ENCODE data around the gene ESR1. TPM values are rescaled to one million over a fixed set of nuclear protein-coding genes. Genes with fewer than 3 reads are reported as not detected.
"Not testable (repeated sequence)": the region's sequence is repeated elsewhere in the genome, so short reads cannot be mapped to it uniquely, and the experiment has no call there.

The ESR1 gene
- total and polyA plus RNA-seq, 7 experiments from 2014 or later: 0.59 to 5.2 (median 2.8) TPM

DNA sequence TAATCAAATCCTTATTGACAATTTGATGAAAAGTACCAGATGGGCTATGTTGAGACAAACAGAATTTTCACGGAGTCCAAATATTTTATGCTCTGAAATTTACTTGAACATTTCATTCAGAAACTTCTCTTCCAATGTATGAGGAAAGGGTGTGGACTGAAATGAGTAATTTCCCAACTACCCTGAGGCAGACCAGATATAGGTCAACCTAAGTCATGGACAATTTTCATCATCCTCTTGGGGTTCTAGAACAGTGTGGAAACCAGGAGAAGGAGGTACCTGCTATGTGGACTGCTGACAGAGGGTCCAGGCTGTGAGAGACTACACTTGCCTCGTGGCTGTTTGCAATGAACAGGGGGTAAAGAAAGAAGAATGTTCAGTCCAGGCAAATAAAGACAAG, 323.0 kb downstream of the ESR1 start:
- Histone ChIP-seq H3K4me3 (ENCODE audit: low read length) (no peak overlapping the region), H3K4me1 (ENCODE audit: control insufficient read depth in 2 of 2, insufficient read depth in 2 of 2, low read length in 2 of 2) (no peaks in the 10 kb centered on the region), H3K9me3 (ENCODE audit: control insufficient read depth in 2 of 3, low read length in 3 of 3) (no peaks in the 10 kb centered on the region), H3K27me3 (ENCODE audit: control insufficient read depth in 2 of 2, insufficient read depth in 2 of 2, low read length in 2 of 2) (no peaks in the 10 kb centered on the region), H3K36me3 (ENCODE audit: control insufficient read depth in 2 of 3, insufficient read depth in 3 of 3, low read length in 3 of 3) (peaks cover 50 to 97% (median 51%) of the 10 kb centered on the region in 3 experiments), H3K27ac (ENCODE audit: low read depth, low read length) (no peak overlapping the region)
- ChIA-PET POLR2A (no interaction called here), CTCF (no interaction called here)
- Mint-ChIP-seq H3K36me3 (peaks cover 24 to 63% (median 27%) of the 10 kb centered on the region in 5 donors), H3K27me3 (no peaks in the 10 kb centered on the region), H3K4me3 (no peak overlapping the region), H3K9me3 (no peaks in the 10 kb centered on the region), H3K27ac (peak overlapping the region in 5 of 9 donors; percentile 1 to 83 (median 51)), H3K4me1 (peaks cover 0 to 5% (median 0%) of the 10 kb centered on the region in 7 donors)
- intact Hi-C loops (cut with micrococcal nuclease): no loop called here
- DNase-seq: no peak
- ATAC-seq: no peak

DNA sequence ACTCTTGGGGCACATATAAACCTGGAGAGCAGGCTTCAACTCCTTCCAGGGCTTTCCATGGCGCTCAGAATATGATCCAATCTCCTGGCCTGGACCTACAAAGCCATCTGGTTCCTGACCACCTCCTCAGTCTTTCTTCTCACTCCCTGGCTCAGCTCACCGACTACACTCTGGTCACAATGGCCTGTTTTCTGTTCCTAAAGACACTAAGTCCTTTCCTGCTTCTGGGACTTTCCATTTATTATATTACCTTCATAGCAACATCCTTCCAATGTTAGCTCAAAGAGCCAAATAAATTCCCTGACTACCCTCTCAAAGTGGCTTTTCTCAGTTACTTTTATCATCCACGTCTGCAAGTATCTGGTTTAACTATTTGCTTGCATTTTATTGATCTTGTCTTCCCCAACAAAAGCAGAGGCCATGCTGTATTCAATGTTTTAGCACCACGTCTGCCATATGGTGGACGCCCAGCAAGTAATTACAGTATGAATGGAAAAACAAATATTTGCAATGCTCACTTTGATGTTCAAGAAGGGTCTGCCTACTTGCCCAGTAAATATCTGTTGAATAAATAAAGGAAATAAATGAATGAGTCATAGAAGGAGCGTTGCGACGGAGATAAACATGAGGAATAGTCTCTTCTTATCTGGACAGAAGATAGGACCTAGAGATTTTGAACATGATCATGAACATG, 328.4 kb downstream of the ESR1 start:
- Mint-ChIP-seq H3K4me3 (no peak overlapping the region), H3K27me3 (no peaks in the 10 kb centered on the region), H3K4me1 (no peaks in the 10 kb centered on the region), H3K27ac (peak overlapping the region in 6 of 9 donors; percentile 21 to 83 (median 54)), H3K36me3 (peaks cover 13 to 73% (median 34%) of the 10 kb centered on the region in 5 donors), H3K9me3 (no peaks in the 10 kb centered on the region)
- ATAC-seq (no peak), DNase-seq (no peak)
- intact Hi-C loops (cut with micrococcal nuclease): no loop called here
- CTCF ChIA-PET: no interaction called here
- no peaks in the 10 kb centered on the region for H3K4me1 ChIP-seq (ENCODE audit: control insufficient read depth in 2 of 2, insufficient read depth in 2 of 2, low read length in 2 of 2)
- H3K27me3 ChIP-seq (ENCODE audit: control insufficient read depth in 2 of 2, insufficient read depth in 2 of 2, low read length in 2 of 2): no peaks in the 10 kb centered on the region
- no peak overlapping the region for H3K4me3 ChIP-seq (ENCODE audit: low read length)
- no peaks in the 10 kb centered on the region for H3K9me3 ChIP-seq (ENCODE audit: control insufficient read depth in 2 of 3, low read length in 3 of 3)
- POLR2A ChIA-PET: interaction anchor here (1.1 kb wide), 1 partner anchor 50 kb away, joined by 3 read pairs; no protein-coding TSS in a partner anchor
- H3K36me3 ChIP-seq (ENCODE audit: control insufficient read depth in 2 of 3, insufficient read depth in 3 of 3, low read length in 3 of 3): peaks cover 57 to 94% (median 59%) of the 10 kb centered on the region in 3 experiments
- no peak overlapping the region for H3K27ac ChIP-seq (ENCODE audit: low read depth, low read length)

DNA sequence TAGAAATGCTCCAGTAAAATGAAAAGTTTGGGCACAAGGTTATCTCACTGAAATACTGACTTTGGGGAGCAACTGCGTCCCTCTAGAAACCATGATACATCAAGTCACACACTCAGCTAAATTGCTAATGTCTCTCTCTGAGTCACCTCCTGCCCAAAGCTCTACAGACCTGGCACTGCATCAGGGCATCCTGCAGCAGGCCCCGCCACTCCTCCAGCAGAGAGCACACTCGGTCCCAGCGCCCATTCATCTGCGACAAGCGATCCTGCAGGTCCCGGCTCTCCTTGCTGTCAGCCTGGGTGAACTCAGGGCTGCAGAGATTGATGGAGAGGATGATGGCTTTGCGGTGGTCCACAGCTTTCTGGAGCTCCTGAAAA, 329.0 kb downstream of the ESR1 start:
- H3K27ac Mint-ChIP-seq: peak overlapping the region in 3 of 9 donors; percentile 10 to 78 (median 48)
- intact Hi-C loops (cut with micrococcal nuclease): no loop called here
- H3K36me3 Mint-ChIP-seq: peaks cover 13 to 78% (median 34%) of the 10 kb centered on the region in 5 donors

DNA sequence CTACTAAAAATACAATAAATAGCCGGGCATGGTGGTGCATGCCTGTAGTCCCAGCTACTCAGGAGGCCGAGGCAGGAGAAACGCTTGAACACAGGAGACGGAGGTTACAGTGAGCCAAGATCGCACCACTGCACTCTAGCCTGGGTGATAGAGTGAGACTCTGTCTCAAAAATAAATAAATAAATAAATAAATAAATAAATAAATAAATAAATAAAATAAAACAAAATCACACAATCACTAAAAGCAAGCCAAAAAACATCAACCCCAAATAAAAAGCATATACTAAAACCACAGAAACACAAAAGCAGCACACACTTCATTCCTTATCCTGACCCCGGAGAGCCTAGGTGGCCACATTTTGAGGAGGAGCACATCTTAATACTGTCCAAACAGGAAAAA, 330.9 kb downstream of the ESR1 start:
- peak overlapping the region in 3 of 9 donors; percentile 24 to 57 (median 32) for H3K27ac Mint-ChIP-seq
- CTCF ChIA-PET: not testable (repeated sequence)

More for the DNA sequence above, 329.0 kb downstream of the ESR1 start:
- no peaks in the 10 kb centered on the region for H3K4me1 Mint-ChIP-seq
- no peaks in the 10 kb centered on the region for H3K9me3 Mint-ChIP-seq
- CTCF ChIA-PET: no interaction called here
- H3K4me3 ChIP-seq (ENCODE audit: low read length): no peak overlapping the region
- H3K4me3 Mint-ChIP-seq: no peak overlapping the region
- peaks cover 55 to 95% (median 59%) of the 10 kb centered on the region in 3 experiments for H3K36me3 ChIP-seq (ENCODE audit: control insufficient read depth in 2 of 3, insufficient read depth in 3 of 3, low read length in 3 of 3)
- POLR2A ChIA-PET: interaction anchor here (1.1 kb wide), 1 partner anchor 49 kb away, joined by 3 read pairs; no protein-coding TSS in a partner anchor
- DNase-seq: no peak
- H3K27ac ChIP-seq (ENCODE audit: low read depth, low read length): no peak overlapping the region
- no peaks in the 10 kb centered on the region for H3K27me3 ChIP-seq (ENCODE audit: control insufficient read depth in 2 of 2, insufficient read depth in 2 of 2, low read length in 2 of 2)
- ATAC-seq: no peak
- H3K4me1 ChIP-seq (ENCODE audit: control insufficient read depth in 2 of 2, insufficient read depth in 2 of 2, low read length in 2 of 2): no peaks in the 10 kb centered on the region
- H3K9me3 ChIP-seq (ENCODE audit: control insufficient read depth in 2 of 3, low read length in 3 of 3): no peaks in the 10 kb centered on the region
- no peaks in the 10 kb centered on the region for H3K27me3 Mint-ChIP-seq

DNA sequence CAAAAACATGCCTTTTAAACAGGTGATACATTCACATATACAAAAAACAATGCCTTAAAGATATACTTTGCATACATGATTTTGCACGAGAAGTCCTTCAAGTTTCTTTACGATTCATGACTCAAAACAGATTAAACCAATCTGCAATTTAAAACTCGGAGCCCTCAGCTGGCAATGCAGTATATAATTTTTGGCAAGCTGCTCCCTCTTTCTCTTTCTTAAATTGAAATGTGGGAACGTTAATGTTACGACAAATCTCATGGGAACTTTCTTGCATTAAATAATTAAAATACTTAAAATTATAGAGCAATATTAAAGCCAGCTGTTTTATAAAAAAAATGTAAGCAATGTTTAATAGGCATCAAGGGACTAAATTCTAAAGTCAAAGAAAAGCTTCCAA, 334.6 kb downstream of the ESR1 start:
- H3K27ac Mint-ChIP-seq: no peak overlapping the region
- ChIA-PET POLR2A (no interaction called here), CTCF (interaction anchor here (0.6 to 1.2 kb wide), 3 partner anchors 175 to 376 kb away, joined by 3 to 5 read pairs (median 3); no protein-coding TSS in a partner anchor)
- no peak overlapping the region for H3K4me3 ChIP-seq (ENCODE audit: low read length)
- no peaks in the 10 kb centered on the region for H3K9me3 Mint-ChIP-seq
- H3K4me1 Mint-ChIP-seq: peaks cover 0 to 7% (median 0%) of the 10 kb centered on the region in 7 donors
- no peaks in the 10 kb centered on the region for H3K4me1 ChIP-seq (ENCODE audit: control insufficient read depth in 2 of 2, insufficient read depth in 2 of 2, low read length in 2 of 2)
- no peak for DNase-seq
- no peak overlapping the region for H3K27ac ChIP-seq (ENCODE audit: low read depth, low read length)
- H3K9me3 ChIP-seq (ENCODE audit: control insufficient read depth in 2 of 3, low read length in 3 of 3): no peaks in the 10 kb centered on the region
- peaks cover 18 to 87% (median 27%) of the 10 kb centered on the region in 3 experiments for H3K36me3 ChIP-seq (ENCODE audit: control insufficient read depth in 2 of 3, insufficient read depth in 3 of 3, low read length in 3 of 3)
- peaks cover 14 to 65% (median 31%) of the 10 kb centered on the region in 5 donors for H3K36me3 Mint-ChIP-seq
- no peaks in the 10 kb centered on the region for H3K27me3 ChIP-seq (ENCODE audit: control insufficient read depth in 2 of 2, insufficient read depth in 2 of 2, low read length in 2 of 2)
- no peaks in the 10 kb centered on the region for H3K27me3 Mint-ChIP-seq
- H3K4me3 Mint-ChIP-seq: no peak overlapping the region
- no peak for ATAC-seq
- intact Hi-C loops (cut with micrococcal nuclease): no loop called here

More for the DNA sequence above, 330.9 kb downstream of the ESR1 start:
- H3K4me1 Mint-ChIP-seq; ATAC-seq; H3K9me3 Mint-ChIP-seq; H3K27ac ChIP-seq (ENCODE audit: low read depth, low read length); intact Hi-C loops (cut with micrococcal nuclease); H3K9me3 ChIP-seq (ENCODE audit: control insufficient read depth in 2 of 3, low read length in 3 of 3); H3K27me3 ChIP-seq (ENCODE audit: control insufficient read depth in 2 of 2, insufficient read depth in 2 of 2, low read length in 2 of 2); H3K4me3 Mint-ChIP-seq; DNase-seq; POLR2A ChIA-PET; H3K4me1 ChIP-seq (ENCODE audit: control insufficient read depth in 2 of 2, insufficient read depth in 2 of 2, low read length in 2 of 2); H3K27me3 Mint-ChIP-seq; H3K4me3 ChIP-seq (ENCODE audit: low read length): not testable (repeated sequence)
- peaks cover 13 to 73% (median 28%) of the 10 kb centered on the region in 5 donors for H3K36me3 Mint-ChIP-seq
- H3K36me3 ChIP-seq (ENCODE audit: control insufficient read depth in 2 of 3, insufficient read depth in 3 of 3, low read length in 3 of 3): peaks cover 39 to 90% (median 47%) of the 10 kb centered on the region in 3 experiments

- Histone ChIP-seq H3K4me3 (ENCODE audit: low read length) (no peak overlapping the region), H3K36me3 (ENCODE audit: control insufficient read depth in 2 of 3, insufficient read depth in 3 of 3, low read length in 3 of 3) (peaks cover 19 to 90% (median 34%) of the 10 kb centered on the region in 3 experiments), H3K9me3 (ENCODE audit: control insufficient read depth in 2 of 3, low read length in 3 of 3) (no peaks in the 10 kb centered on the region), H3K27ac (ENCODE audit: low read depth, low read length) (no peak overlapping the region), H3K27me3 (ENCODE audit: control insufficient read depth in 2 of 2, insufficient read depth in 2 of 2, low read length in 2 of 2) (no peaks in the 10 kb centered on the region), H3K4me1 (ENCODE audit: control insufficient read depth in 2 of 2, insufficient read depth in 2 of 2, low read length in 2 of 2) (no peaks in the 10 kb centered on the region)
- Mint-ChIP-seq H3K27ac (peak overlapping the region in 3 of 9 donors; percentile 37 to 60 (median 43)), H3K9me3 (no peaks in the 10 kb centered on the region), H3K36me3 (peaks cover 20 to 67% (median 38%) of the 10 kb centered on the region in 5 donors), H3K4me3 (no peak overlapping the region), H3K4me1 (peaks cover 0 to 12% (median 0%) of the 10 kb centered on the region in 7 donors), H3K27me3 (no peaks in the 10 kb centered on the region)
- intact Hi-C loops (cut with micrococcal nuclease): no loop called here
- ChIA-PET CTCF (interaction anchor here (1.8 kb wide), 1 partner anchor 124 kb away, joined by 4 read pairs; no protein-coding TSS in a partner anchor), POLR2A (interaction anchor here (1.5 kb wide), 1 partner anchor 10 kb away, joined by 4 read pairs; no protein-coding TSS in a partner anchor)
- DNase-seq (no peak), ATAC-seq (no peak)
Observed at GRCh38 chr6:152143359-152143758, 335.9 kb downstream of the ESR1 start.

Data from naive thymus-derived CD4-positive, alpha-beta T cell (primary cell).